Stomach (tissue), 9 donors: ENCODE measurements around the gene STAMBPL1. TPM values are rescaled to one million over a fixed set of nuclear protein-coding genes. Genes with fewer than 3 reads are reported as not detected.

Source experiments
- DNase-seq, 2 donors: peaks; one replicate each; pipeline versions ENCODE4 v3.0.0 to v3.0.0-alpha.2; 2013 to 2019
- H3K27ac ChIP-seq, 5 donors: fragments of 200-600 bp in 4 of 5; sonication (generic) in 4 of 5; one replicate each; pipeline ENCODE4 v1.5.1; 2013 to 2019; ENCODE audit warnings: mild to moderate bottlenecking in 1 of 5, moderate library complexity in 1 of 5
- H3K27me3 ChIP-seq, 3 donors: fragments of 200-600 bp; sonication (generic); one replicate each; pipeline ENCODE4 v1.5.1; 2017 to 2019; ENCODE audit warnings: mixed run types in 1 of 3
- H3K36me3 ChIP-seq, 4 donors: fragments of 200-600 bp; sonication (generic); 1 replicate in 3 of 4; 2 replicates in 1 of 4; pipeline ENCODE4 v1.5.1; 2016 to 2019
- H3K4me1 ChIP-seq, 4 donors: fragments of 200-600 bp; sonication (generic); one replicate each; pipeline ENCODE4 v1.5.1; 2016 to 2019
- H3K4me3 ChIP-seq, 4 donors: fragments of 200-600 bp; sonication (generic) in 3 of 4; one replicate each; pipeline ENCODE4 v1.5.1; 2016 to 2019; ENCODE audit warnings: mild to moderate bottlenecking in 1 of 4
- H3K9me3 ChIP-seq, 4 donors: fragments of 200-600 bp; sonication (generic); one replicate each; pipeline ENCODE4 v1.5.1; 2016 to 2019
- EP300 ChIP-seq: sonication (generic); formaldehyde crosslinking; IDR thresholded peaks from one replicate; pipeline ENCODE4 v1.6.1; 2017; ENCODE audit warnings: antibody characterized with exemption
- POLR2AphosphoS5 ChIP-seq, 3 donors: sonication (generic); formaldehyde crosslinking; IDR thresholded peaks; one replicate each; pipeline ENCODE4 v1.6.1; 2016; ENCODE audit warnings: antibody characterized with exemption in 3 of 3
- WGBS, 5 donors: extraction: QIAGEN DNeasy Blood & Tissue Kit in 3 of 5; methylation state at CpG; one replicate each; pipeline versions ENCODE4 v1.1.5 to v1.1.7; 2013 to 2018; 5-methylcytosine and 5-hydroxymethylcytosine counted together
- intact Hi-C: fragments of 100-400 bp; cut with DNase I; formaldehyde crosslinking; loops from one replicate; pipeline ENCODE4 v1.15.1; 2023; ENCODE audit warnings: low total_unique reads
- polyA plus RNA-seq, 3 donors: library from polyadenylated mRNA; stranded (reverse); fragments of 200-250 nt; gene quantifications; one replicate each; pipeline ENCODE4 v1.2.3, GENCODE V29; 2013
- total RNA-seq, 5 donors: library from RNA; depleted of rRNA; stranded (reverse); fragments of >200 nt; gene quantifications; one replicate each; pipeline versions ENCODE4 v1.1.0 to v1.2.3, GENCODE V29; 2014 to 2016
- donor health status: healthy with polysubstance abuse.
- donor health status: Bipolar disorder and iron deficiency.
- donor health status: healthy.

The STAMBPL1 gene
- total and polyA plus RNA-seq, 8 donors: 3.2 to 40.8 (median 8.4) TPM

- H3K4me3 ChIP-seq: no peak overlapping the region
- H3K27me3 ChIP-seq: no peaks in the 10 kb centered on the region
- peak overlapping the region in 4 of 5 donors; percentile 54 to 79 (median 65) for H3K27ac ChIP-seq
- peak in 1 of 2 donors; percentile 46 for DNase-seq
- no peaks in the 10 kb centered on the region for H3K9me3 ChIP-seq
- no peaks in the 10 kb centered on the region for H3K36me3 ChIP-seq
- TF ChIP-seq EP300 (no peak), POLR2AphosphoS5 (IDR thresholded peaks at IDR 0.05) (peak in 2 of 3 donors; percentile 6 to 56)
- intact Hi-C loops: no loop called here
- H3K4me1 ChIP-seq: peaks cover 0 to 49% (median 24%) of the 10 kb centered on the region in 4 donors
- 45 to 69% (median 65%) methylated on average over 5 of the region's 5 CpGs for WGBS, 5 donors
Measured at GRCh38 chr10:88971221-88972061, 91.4 kb downstream of the STAMBPL1 start.

Other genes with a start within 250 kb of the STAMBPL1 start
- over 10,000 TPM in 2 of 5 donors, 1,000 to 10,000 TPM in 1, 100 to 1,000 TPM in 2; 201 to 18,610 (median 2,926) TPM for gene LIPF, start 215.8 kb upstream of the STAMBPL1 start, total RNA-seq
- gene LIPF, start 215.8 kb upstream of the STAMBPL1 start, polyA plus RNA-seq: over 10,000 TPM; 15,849 to 36,465 (median 28,381) TPM
- not detected for gene LIPK, start 174.0 kb upstream of the STAMBPL1 start, total RNA-seq
- not detected for gene LIPK, start 174.0 kb upstream of the STAMBPL1 start, polyA plus RNA-seq
- gene LIPN, start 120.2 kb upstream of the STAMBPL1 start, total RNA-seq: 1 to 10 TPM in 1 of 5 donors, not detected in 4; 1.1 TPM
- not detected for gene LIPN, start 120.2 kb upstream of the STAMBPL1 start, polyA plus RNA-seq
- not detected for gene LIPM, start 77.5 kb upstream of the STAMBPL1 start, total RNA-seq
- gene LIPM, start 77.5 kb upstream of the STAMBPL1 start, polyA plus RNA-seq: not detected
- gene ANKRD22, start 28.4 kb upstream of the STAMBPL1 start, total RNA-seq: 10 to 100 TPM in 3 of 5 donors, 1 to 10 TPM in 2; 6.4 to 63.9 (median 13.8) TPM
- 10 to 100 TPM; 35.0 to 45.5 (median 37.9) TPM for gene ANKRD22, start 28.4 kb upstream of the STAMBPL1 start, polyA plus RNA-seq
- gene ACTA2, start 72.5 kb downstream of the STAMBPL1 start, total RNA-seq: 1,000 to 10,000 TPM in 3 of 5 donors, 100 to 1,000 TPM in 2; 662 to 3,169 (median 1,551) TPM
- 1,000 to 10,000 TPM in 1 of 3 donors, 100 to 1,000 TPM in 2; 233 to 1,186 (median 339) TPM for gene ACTA2, start 72.5 kb downstream of the STAMBPL1 start, polyA plus RNA-seq
- 100 to 1,000 TPM in 1 of 5 donors, 10 to 100 TPM in 3, not detected in 1; 19.3 to 107 (median 46.2) TPM for gene FAS, start 110.6 kb downstream of the STAMBPL1 start, total RNA-seq
- 1 to 10 TPM; 5.0 to 8.4 (median 5.6) TPM for gene FAS, start 110.6 kb downstream of the STAMBPL1 start, polyA plus RNA-seq